Right cardiac atrium (tissue), 5 donors: ENCODE measurements around the gene FMO1. TPM values are rescaled to one million over a fixed set of nuclear protein-coding genes. Genes with fewer than 3 reads are reported as not detected.
A peak's percentile ranks its signal among the peaks of the same experiment; 100 is the strongest.

Source experiments
- ATAC-seq, 2 donors: fragments of 200-7000 bp; cut with Tn5 transposase; one replicate each; pipeline versions ENCODE4 v1.8.0 to v1.9.1; 2020; ENCODE audit warnings: moderate library complexity in 2 of 2, mild to moderate bottlenecking in 1 of 2
- DNase-seq, 3 donors: peaks; one replicate each; pipeline ENCODE4 v3.0.0-alpha.2; 2020
- H3K27ac ChIP-seq: one replicate; pipeline ENCODE4 v1.5.1; 2013; ENCODE audit warnings: mild to moderate bottlenecking, low read length, control low read depth, moderate library complexity
- H3K27me3 ChIP-seq: one replicate; pipeline ENCODE4 v1.6.1; 2013; ENCODE audit not compliant: control insufficient read depth, insufficient read depth
- H3K4me1 ChIP-seq: one replicate; pipeline ENCODE4 v1.6.1; 2013; ENCODE audit warnings: low read length; ENCODE audit not compliant: control insufficient read depth, insufficient read depth
- H3K4me3 ChIP-seq: one replicate; pipeline ENCODE4 v1.5.1; 2013; ENCODE audit warnings: low read length, control low read depth
- H3K9me3 ChIP-seq: one replicate; pipeline ENCODE4 v1.6.1; 2013; ENCODE audit warnings: low read length; ENCODE audit not compliant: control insufficient read depth
- WGBS: extraction: QIAGEN DNeasy Blood & Tissue Kit; methylation state at CpG from one replicate; pipeline ENCODE4 v1.1.7; 2013; 5-methylcytosine and 5-hydroxymethylcytosine counted together
- intact Hi-C, 4 donors: fragments of 100-400 bp; cut with DNase I; formaldehyde crosslinking; loops; one replicate each; pipeline versions ENCODE4 v1.11.0 to v1.14.0; 2022 to 2023
- long read RNA-seq, 4 donors: library from polyadenylated mRNA; unstranded; transcript quantifications; one replicate each; pipeline ENCODE4 v2.0.0, GENCODE V29; 2020 to 2021
- polyA plus RNA-seq: library from polyadenylated mRNA; stranded (reverse); fragments of 200-250 nt; gene quantifications from one replicate; pipeline ENCODE4 v1.2.3, GENCODE V29; 2013
- total RNA-seq, 4 donors: library from RNA; stranded (reverse); fragmentation: NEBNext Ultra II Directional; extraction: Animal tissue kit (Norgen Biotek cat#: 25700); gene quantifications; one replicate each; pipeline ENCODE4 v1.2.1, GENCODE V29; 2021
- donor health status: healthy with polysubstance abuse.
- donor health status: DM: no; HTN: yes; CAD: no.
- donor health status: DM: no; HTN: no; CAD: no.
- donor health status: DM: no; HTN: yes; CAD: no; lungs with severe emphysema.
- donor health status: DM: yes; HTN: yes; CAD: no.

The FMO1 gene
- total RNA-seq (under 1 TPM in 3 of 4 donors, not detected in 1; 0.21 to 0.60 (median 0.25) TPM), polyA plus RNA-seq (0.61 TPM)
- long read RNA-seq, donor 1, result 0 reads
- long read RNA-seq, donor 2, result 0 reads
- long read RNA-seq, donor 3, result 0 reads
- long read RNA-seq, donor 4, result 0 reads

DNA sequence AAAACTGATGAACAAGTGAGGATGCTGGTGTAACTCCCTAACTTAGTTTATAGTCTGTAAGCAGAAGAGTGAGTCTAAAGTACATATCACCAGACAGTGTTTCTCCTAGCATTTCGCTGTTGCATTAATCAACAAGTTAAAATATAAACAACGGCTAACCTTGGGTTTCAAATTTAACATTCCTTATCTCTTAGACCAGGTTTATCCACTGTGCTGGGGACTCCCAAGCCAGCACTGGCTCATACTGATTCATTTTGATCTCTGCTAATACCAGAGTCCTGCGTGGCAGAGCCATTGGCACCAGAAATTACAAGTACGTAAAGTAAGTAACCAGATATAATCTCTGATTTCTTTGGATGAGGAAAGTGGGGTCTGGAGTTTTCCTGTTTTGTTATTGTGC is at the start of gene FMO1:
FMO1 (plus strand) TSS at position 193 of the 400 bp plus-strand sequence. CDS start 9,594 bp downstream, outside the sequence.
- no peaks in the 10 kb centered on the region for H3K27me3 ChIP-seq
- WGBS, result 55% methylated on average over 4 of the region's 4 CpGs
- no peak within 1 kb of the TSS for H3K4me3 ChIP-seq
- DNase-seq (no peak), ATAC-seq (no peak)
- H3K27ac ChIP-seq, result no peak within 1 kb of the TSS
- intact Hi-C loops, result loop anchor here in 2 of 4 donors (5.0 kb wide), 1 partner anchor 64 kb away; the partner anchor contains the start of gene FMO4 (in 2 of the 2)
- no peaks in the 10 kb centered on the region for H3K4me1 ChIP-seq
- no peaks in the 10 kb centered on the region for H3K9me3 ChIP-seq

DNA sequence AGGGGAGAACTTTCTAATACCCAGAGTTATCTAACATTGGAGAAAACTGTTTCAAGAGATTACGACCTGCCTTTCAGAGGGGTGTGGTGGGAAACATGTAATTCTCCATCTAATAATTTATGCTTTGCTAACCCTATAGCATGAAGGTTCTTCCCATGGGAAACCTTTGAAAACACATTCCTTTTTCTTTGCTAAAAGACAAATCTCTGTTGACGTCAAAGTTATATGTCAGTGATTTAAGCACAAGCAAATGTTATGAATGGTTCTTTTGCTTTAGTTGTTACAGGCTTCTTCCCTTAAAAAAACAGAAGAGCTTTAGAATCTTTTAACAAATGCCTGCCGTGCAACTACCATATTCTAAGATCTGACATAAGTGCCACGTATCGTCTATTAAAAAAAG is 44.0 kb upstream of the FMO1 start:
- DNase-seq, result no peak
- Histone ChIP-seq H3K4me1 (peaks cover 5% of the 10 kb centered on the region), H3K4me3 (no peak overlapping the region), H3K27me3 (no peaks in the 10 kb centered on the region), H3K9me3 (no peaks in the 10 kb centered on the region), H3K27ac (no peak overlapping the region)
- ATAC-seq, result no peak
- intact Hi-C loops, result no loop called here
- 89% methylated on average over 5 of the region's 5 CpGs for WGBS

- ATAC-seq (no peak), DNase-seq (no peak)
- Histone ChIP-seq H3K4me1 (peaks cover 2% of the 10 kb centered on the region), H3K4me3 (no peak overlapping the region), H3K27me3 (no peaks in the 10 kb centered on the region), H3K27ac (no peak overlapping the region), H3K9me3 (no peaks in the 10 kb centered on the region)
- WGBS, result 82% methylated on average over 3 of the region's 3 CpGs
- intact Hi-C loops, result no loop called here
Measured at GRCh38 chr1:171206204-171206977, 41.9 kb upstream of the FMO1 start.

GRCh38 chr1:171206978-171207355 is 41.3 kb upstream of the FMO1 start:
- H3K27me3 ChIP-seq, result no peaks in the 10 kb centered on the region
- ATAC-seq (peak; percentile 53 to 59), DNase-seq (peak in 1 of 3 donors; percentile 33)
- no peak overlapping the region for H3K4me3 ChIP-seq
- no peaks in the 10 kb centered on the region for H3K9me3 ChIP-seq
- intact Hi-C loops, result no loop called here
- H3K27ac ChIP-seq, result no peak overlapping the region
- WGBS, result 74% methylated on average over 1 of the region's 1 CpG
- peaks cover 2% of the 10 kb centered on the region for H3K4me1 ChIP-seq

- WGBS, result 88% methylated on average over 2 of the region's 2 CpGs
- ATAC-seq, result peak; percentile 28 to 29
- H3K4me3 ChIP-seq, result no peak overlapping the region
Measured at GRCh38 chr1:171207377-171207776, 40.9 kb upstream of the FMO1 start.

DNA sequence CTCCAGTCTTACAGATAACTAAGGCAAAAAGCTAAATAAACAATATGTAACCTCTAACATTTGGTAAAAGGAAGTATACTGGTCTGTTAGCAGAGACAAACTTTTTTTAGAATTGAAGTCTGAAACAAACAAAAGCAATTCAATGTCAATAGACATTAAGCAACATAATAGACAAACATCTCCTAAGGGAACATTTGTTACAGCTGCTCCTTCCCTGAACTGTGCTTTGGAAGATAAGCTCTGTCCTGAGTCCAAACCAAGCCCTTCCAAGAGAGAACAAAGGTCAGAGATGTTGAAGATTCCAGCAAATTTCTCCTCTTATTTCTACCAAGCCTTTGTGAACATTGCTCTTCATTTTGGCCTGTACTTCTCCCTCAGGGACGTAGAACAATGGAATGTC is 37.9 kb upstream of the FMO1 start:
- H3K27ac ChIP-seq, result no peak overlapping the region
- intact Hi-C loops, result no loop called here
- 27% methylated on average over 1 of the region's 1 CpG for WGBS
- ATAC-seq, result peak; percentile 80 to 90
- peaks cover 2% of the 10 kb centered on the region for H3K4me1 ChIP-seq
- no peak overlapping the region for H3K4me3 ChIP-seq
- no peaks in the 10 kb centered on the region for H3K27me3 ChIP-seq
- H3K9me3 ChIP-seq, result no peaks in the 10 kb centered on the region
- DNase-seq, result no peak

More at GRCh38 chr1:171207377-171207776, 40.9 kb upstream of the FMO1 start:
- no peak overlapping the region for H3K27ac ChIP-seq
- no peaks in the 10 kb centered on the region for H3K27me3 ChIP-seq
- H3K9me3 ChIP-seq, result no peaks in the 10 kb centered on the region
- intact Hi-C loops, result no loop called here
- no peak for DNase-seq
- H3K4me1 ChIP-seq, result peaks cover 2% of the 10 kb centered on the region

DNA sequence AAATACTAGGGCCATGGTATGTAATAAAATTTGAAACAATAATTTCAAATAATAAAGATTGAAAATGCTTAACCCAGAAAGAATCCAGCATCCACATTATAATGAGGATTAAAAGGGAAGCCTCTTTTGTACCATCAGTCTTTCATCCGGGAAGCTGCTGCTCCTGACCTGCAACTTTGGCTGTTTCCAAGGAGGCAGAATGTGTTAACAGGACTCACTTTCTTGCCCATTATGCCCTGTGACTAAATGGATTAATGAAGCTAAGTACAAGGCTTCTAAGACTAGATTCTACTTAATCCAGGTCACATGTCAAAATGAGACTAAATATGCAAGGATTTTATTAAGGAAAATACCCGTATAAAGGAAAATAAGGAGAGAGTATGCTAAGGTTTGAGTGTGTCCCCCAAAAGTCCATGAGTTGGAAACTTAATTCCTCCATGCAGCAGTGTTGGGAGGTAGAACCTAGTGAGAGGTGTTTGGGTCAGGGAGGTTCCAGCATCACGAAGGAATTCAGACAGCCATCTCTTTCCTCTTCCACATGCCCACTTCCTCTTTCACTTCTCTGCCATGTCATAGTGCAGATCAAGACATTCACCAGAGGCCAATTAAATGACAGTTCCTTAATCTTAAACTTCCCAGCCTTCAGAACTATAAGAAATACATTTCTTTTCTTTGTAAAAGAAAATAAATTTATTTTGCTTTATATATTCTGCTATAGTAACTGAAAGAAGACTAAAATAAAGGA is 35.5 kb upstream of the FMO1 start:
- Histone ChIP-seq H3K4me1 (no peaks in the 10 kb centered on the region), H3K4me3 (no peak overlapping the region), H3K9me3 (no peaks in the 10 kb centered on the region), H3K27ac (no peak overlapping the region), H3K27me3 (no peaks in the 10 kb centered on the region)
- 80% methylated on average over 3 of the region's 3 CpGs for WGBS
- peak in 1 of 2 donors; percentile 39 for ATAC-seq
- intact Hi-C loops, result no loop called here
- DNase-seq, result no peak

- Histone ChIP-seq H3K27ac (no peak overlapping the region), H3K27me3 (no peaks in the 10 kb centered on the region), H3K4me1 (no peaks in the 10 kb centered on the region), H3K4me3 (no peak overlapping the region), H3K9me3 (no peaks in the 10 kb centered on the region)
- intact Hi-C loops, result no loop called here
- WGBS, result 74% methylated on average over 12 of the region's 12 CpGs
- DNase-seq (peak in 1 of 3 donors; percentile 38), ATAC-seq (no peak)
Measured at GRCh38 chr1:171213559-171214454, 34.5 kb upstream of the FMO1 start.

- Histone ChIP-seq H3K27me3 (no peaks in the 10 kb centered on the region), H3K4me1 (peaks cover 6% of the 10 kb centered on the region), H3K27ac (no peak overlapping the region), H3K4me3 (no peak overlapping the region), H3K9me3 (no peaks in the 10 kb centered on the region)
- 73% methylated on average over 9 of the region's 9 CpGs for WGBS
- intact Hi-C loops, result no loop called here
- ATAC-seq (peak in 1 of 2 donors; percentile 47), DNase-seq (peak; percentile 20 to 70 (median 63))
Measured at GRCh38 chr1:171217658-171218443, 30.4 kb upstream of the FMO1 start.

GRCh38 chr1:171218661-171219060 is 29.6 kb upstream of the FMO1 start:
- 55% methylated on average over 1 of the region's 1 CpG for WGBS
- DNase-seq (no peak), ATAC-seq (no peak)
- peaks cover 6% of the 10 kb centered on the region for H3K4me1 ChIP-seq
- H3K4me3 ChIP-seq, result no peak overlapping the region
- H3K9me3 ChIP-seq, result no peaks in the 10 kb centered on the region
- H3K27ac ChIP-seq, result no peak overlapping the region
- H3K27me3 ChIP-seq, result no peaks in the 10 kb centered on the region
- intact Hi-C loops, result no loop called here
